SK-N-MC (cell line): ENCODE data around the gene CDC27.

Experiments used
- EZH2 ChIP-seq: fragments of 200-600 bp; sonication (generic); IDR thresholded peaks from one replicate; pipeline ENCODE4 v1.6.1; 2017; ENCODE audit warnings: antibody characterized with exemption
- FOXP2 ChIP-seq: optimal IDR thresholded peaks from 2 replicates; pipeline ENCODE3; 2011; ENCODE audit warnings: mild to moderate bottlenecking, moderate library complexity; ENCODE audit not compliant: insufficient read depth; ENCODE audit errors: extremely low read length, control extremely low read depth
- POLR2AphosphoS5 ChIP-seq: IDR thresholded peaks from 2 replicates; pipeline ENCODE4 v1.6.1; 2012; ENCODE audit warnings: mild to moderate bottlenecking, low read depth, low read length, borderline replicate concordance

DNA sequence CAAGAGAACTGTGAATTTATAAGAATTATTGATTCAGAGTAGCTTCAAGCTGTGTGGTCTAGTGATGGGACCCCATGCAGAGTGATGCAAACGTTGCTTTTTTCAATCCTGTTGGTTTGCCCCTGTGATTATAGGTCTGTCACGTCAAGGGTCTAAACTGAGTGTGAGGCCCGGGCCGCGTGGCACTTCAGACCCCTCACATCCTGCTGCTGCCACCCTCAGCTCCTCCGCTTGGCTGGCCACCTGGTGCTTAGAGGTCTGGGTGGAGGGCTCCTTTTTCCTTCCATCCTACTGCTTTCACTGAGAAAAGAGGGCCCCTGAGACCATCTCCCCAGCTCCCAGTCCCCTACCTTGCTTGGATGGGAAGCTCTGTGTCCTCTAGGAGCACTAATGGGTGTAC lies 32.1 kb upstream of the CDC27 start:
- TF ChIP-seq POLR2AphosphoS5 (no peak), EZH2 (no peak), FOXP2 (no peak)
